Activated CD8-positive, alpha-beta T cell treated with anti-CD3 and anti-CD28 coated beads for 36 hours (primary cell): ENCODE measurements around the gene TSKU. TPM values are rescaled to one million over a fixed set of nuclear protein-coding genes. Genes with fewer than 3 reads are reported as not detected.

Source experiments
- ATAC-seq: fragments of 200-7000 bp; cut with Tn5 transposase; one replicate; pipeline ENCODE4 v1.10.0; 2021; ENCODE audit warnings: mild to moderate bottlenecking, moderate library complexity
- CTCF ChIA-PET: fragments of 350-600 bp; sonication (Branson Sonifier 250); formaldehyde crosslinking; loops from one replicate; lab custom pipeline; 2021; ENCODE audit warnings: antibody characterized with exemption; lab: Charles Lee
- POLR2A ChIA-PET: fragments of 350-600 bp; sonication (Branson Sonifier 250); formaldehyde crosslinking; loops from one replicate; lab custom pipeline; 2021; ENCODE audit warnings: antibody characterized with exemption; lab: Charles Lee
- DNase-seq: peaks from one replicate; pipeline ENCODE4 v3.0.0-alpha.2; 2020
- H3K27ac Mint-ChIP-seq: one replicate; pipeline ENCODE4 v1.8.0; 2021; ENCODE audit warnings: mild to moderate bottlenecking, mixed read lengths
- H3K27me3 Mint-ChIP-seq: one replicate; pipeline ENCODE4 v1.8.0; 2021; ENCODE audit warnings: mixed read lengths
- H3K36me3 Mint-ChIP-seq: one replicate; pipeline ENCODE4 v1.8.0; 2021; ENCODE audit warnings: low read depth, mixed read lengths
- H3K4me1 Mint-ChIP-seq: one replicate; pipeline ENCODE4 v1.8.0; 2021; ENCODE audit warnings: low read depth, mixed read lengths
- H3K4me3 Mint-ChIP-seq: one replicate; pipeline ENCODE4 v1.8.0; 2021; ENCODE audit warnings: mild to moderate bottlenecking, moderate library complexity, mixed read lengths
- H3K9me3 Mint-ChIP-seq: one replicate; pipeline ENCODE4 v1.8.0; 2021; ENCODE audit warnings: mixed read lengths
- intact Hi-C: fragments of 100-400 bp; cut with micrococcal nuclease; formaldehyde crosslinking; loops from one replicate; pipeline ENCODE4 v1.10.0; 2022
- total RNA-seq, 2 experiments: library from RNA; stranded (reverse); gene quantifications; one replicate each; pipeline ENCODE4 v1.2.3, GENCODE V29; 2021
- TF ChIP-seq, protein P1 (sequence below): fragments of 200-600 bp; IDR thresholded peaks from one replicate; pipeline ENCODE4 v1.8.0; 2022; ENCODE audit warnings: antibody characterized with exemption, mild to moderate bottlenecking

The TSKU gene
- total RNA-seq, 2 experiments from 2014 or later = 6.5 to 8.4 TPM

- H3K27ac Mint-ChIP-seq = no peak overlapping the region
- DNase-seq (no peak), ATAC-seq (no peak)
- H3K4me3 Mint-ChIP-seq = no peak overlapping the region
- H3K4me1 Mint-ChIP-seq = no peaks in the 10 kb centered on the region
- CTCF ChIA-PET = interaction anchor here (0.8 to 1.5 kb wide), 2 partner anchors 9 to 163 kb away, joined by 3 to 5 read pairs; no protein-coding TSS in a partner anchor
- no peaks in the 10 kb centered on the region for H3K9me3 Mint-ChIP-seq
- TF ChIP-seq, protein P1, sequence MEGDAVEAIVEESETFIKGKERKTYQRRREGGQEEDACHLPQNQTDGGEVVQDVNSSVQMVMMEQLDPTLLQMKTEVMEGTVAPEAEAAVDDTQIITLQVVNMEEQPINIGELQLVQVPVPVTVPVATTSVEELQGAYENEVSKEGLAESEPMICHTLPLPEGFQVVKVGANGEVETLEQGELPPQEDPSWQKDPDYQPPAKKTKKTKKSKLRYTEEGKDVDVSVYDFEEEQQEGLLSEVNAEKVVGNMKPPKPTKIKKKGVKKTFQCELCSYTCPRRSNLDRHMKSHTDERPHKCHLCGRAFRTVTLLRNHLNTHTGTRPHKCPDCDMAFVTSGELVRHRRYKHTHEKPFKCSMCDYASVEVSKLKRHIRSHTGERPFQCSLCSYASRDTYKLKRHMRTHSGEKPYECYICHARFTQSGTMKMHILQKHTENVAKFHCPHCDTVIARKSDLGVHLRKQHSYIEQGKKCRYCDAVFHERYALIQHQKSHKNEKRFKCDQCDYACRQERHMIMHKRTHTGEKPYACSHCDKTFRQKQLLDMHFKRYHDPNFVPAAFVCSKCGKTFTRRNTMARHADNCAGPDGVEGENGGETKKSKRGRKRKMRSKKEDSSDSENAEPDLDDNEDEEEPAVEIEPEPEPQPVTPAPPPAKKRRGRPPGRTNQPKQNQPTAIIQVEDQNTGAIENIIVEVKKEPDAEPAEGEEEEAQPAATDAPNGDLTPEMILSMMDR = no peak
- H3K27me3 Mint-ChIP-seq = no peaks in the 10 kb centered on the region
- POLR2A ChIA-PET = no interaction called here
- intact Hi-C loops = no loop called here
- no peaks in the 10 kb centered on the region for H3K36me3 Mint-ChIP-seq
Measured at GRCh38 chr11:76756341-76756741, 26.8 kb upstream of the TSKU start.

DNA sequence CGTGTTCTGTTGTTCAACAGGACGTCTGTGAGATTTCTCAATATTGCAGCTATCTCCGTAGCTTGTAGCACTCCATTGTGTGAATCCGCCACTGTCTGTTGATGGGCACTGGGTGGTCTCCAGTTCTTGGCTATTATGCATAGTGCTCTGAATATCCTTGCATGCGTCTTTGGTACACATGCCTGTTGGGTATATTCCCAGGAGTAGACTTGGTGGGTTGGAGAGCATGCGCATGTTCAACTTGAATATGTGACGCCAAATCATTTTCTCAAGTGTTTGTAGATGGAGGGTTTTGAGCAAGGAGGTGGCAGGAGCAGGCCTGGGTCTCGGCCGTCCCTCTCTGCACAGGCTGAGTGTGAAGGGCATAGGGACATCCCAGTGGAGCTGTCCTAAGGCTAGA is 24.8 kb upstream of the TSKU start:
- CTCF ChIA-PET = no interaction called here
- DNase-seq (no peak), ATAC-seq (no peak)
- intact Hi-C loops = no loop called here
- POLR2A ChIA-PET = no interaction called here
- H3K27ac Mint-ChIP-seq = no peak overlapping the region
- H3K4me3 Mint-ChIP-seq = no peak overlapping the region
- no peaks in the 10 kb centered on the region for H3K9me3 Mint-ChIP-seq
- H3K36me3 Mint-ChIP-seq = no peaks in the 10 kb centered on the region
- TF ChIP-seq, protein P1 = no peak
- no peaks in the 10 kb centered on the region for H3K4me1 Mint-ChIP-seq
- no peaks in the 10 kb centered on the region for H3K27me3 Mint-ChIP-seq

DNA sequence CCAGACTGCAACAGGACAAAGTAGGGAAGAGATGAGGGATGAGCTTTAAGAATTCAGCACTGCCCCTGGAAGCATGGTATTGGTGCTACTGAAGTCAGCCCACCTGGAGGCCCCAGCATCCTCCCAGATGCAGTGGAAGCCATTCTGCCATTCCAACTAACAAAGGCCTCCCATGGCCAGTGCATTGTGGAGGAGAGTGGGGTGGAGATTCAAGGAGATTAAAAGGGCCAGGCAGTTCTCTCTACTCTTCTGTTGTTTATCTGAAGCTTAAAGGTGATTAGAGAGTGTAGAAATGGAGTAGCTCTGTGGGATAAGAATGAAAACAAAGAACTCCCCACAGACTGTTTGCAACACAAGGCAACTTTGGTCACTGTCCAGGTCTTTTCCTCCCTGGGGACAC is 24.1 kb upstream of the TSKU start:
- ChIA-PET CTCF (interaction anchor here (1.1 kb wide), 1 partner anchor 40 kb away, joined by 3 read pairs; no protein-coding TSS in a partner anchor), POLR2A (no interaction called here)
- TF ChIP-seq, protein P1 = no peak
- DNase-seq (no peak), ATAC-seq (no peak)
- Mint-ChIP-seq H3K36me3 (no peaks in the 10 kb centered on the region), H3K4me1 (no peaks in the 10 kb centered on the region), H3K9me3 (no peaks in the 10 kb centered on the region), H3K27ac (no peak overlapping the region), H3K27me3 (no peaks in the 10 kb centered on the region), H3K4me3 (no peak overlapping the region)
- intact Hi-C loops = no loop called here

DNA sequence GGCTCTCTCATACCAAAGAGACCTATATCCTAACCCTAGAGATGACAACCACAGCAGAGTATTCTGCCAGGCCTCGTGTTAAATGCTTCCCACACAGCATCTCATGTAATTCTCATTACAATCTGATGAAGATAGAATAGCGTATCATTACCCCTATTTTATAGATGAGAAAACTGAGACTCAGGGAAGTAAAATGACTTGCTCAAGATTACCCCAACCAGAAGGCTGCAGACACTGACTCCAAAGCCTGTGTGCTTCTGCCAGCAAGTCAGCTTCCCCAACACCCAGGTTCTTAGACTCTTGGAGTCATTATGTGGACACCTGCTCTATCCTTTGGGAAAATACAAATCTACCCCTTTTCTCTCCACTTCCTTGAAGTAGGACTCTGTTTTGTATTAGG is 23.6 kb upstream of the TSKU start:
- H3K36me3 Mint-ChIP-seq = no peaks in the 10 kb centered on the region
- intact Hi-C loops = no loop called here
- H3K27ac Mint-ChIP-seq = no peak overlapping the region
- ChIA-PET CTCF (interaction anchor here (1.1 kb wide), 1 partner anchor 39 kb away, joined by 3 read pairs; no protein-coding TSS in a partner anchor), POLR2A (no interaction called here)
- DNase-seq (no peak), ATAC-seq (no peak)
- no peaks in the 10 kb centered on the region for H3K9me3 Mint-ChIP-seq
- H3K27me3 Mint-ChIP-seq = no peaks in the 10 kb centered on the region
- TF ChIP-seq, protein P1 = no peak
- H3K4me3 Mint-ChIP-seq = no peak overlapping the region
- no peaks in the 10 kb centered on the region for H3K4me1 Mint-ChIP-seq

- intact Hi-C loops = no loop called here
- DNase-seq (no peak), ATAC-seq (no peak)
- Mint-ChIP-seq H3K36me3 (no peaks in the 10 kb centered on the region), H3K27me3 (no peaks in the 10 kb centered on the region), H3K9me3 (no peaks in the 10 kb centered on the region), H3K4me3 (no peak overlapping the region), H3K27ac (no peak overlapping the region), H3K4me1 (no peaks in the 10 kb centered on the region)
- POLR2A ChIA-PET = interaction anchor here (1.0 kb wide), 1 partner anchor 13 kb away, joined by 3 read pairs; no protein-coding TSS in a partner anchor
- CTCF ChIA-PET = interaction anchor here (1.2 to 1.6 kb wide), 2 partner anchors 12 to 39 kb away, joined by 3 read pairs; no protein-coding TSS in a partner anchor
- TF ChIP-seq, protein P1 = no peak
Measured at GRCh38 chr11:76760236-76760635, 22.9 kb upstream of the TSKU start.
